Ramos (cell line): ENCODE measurements around the gene ZSCAN30.

ENCODE experiments used
- in situ Hi-C: fragments of 300-500 bp; cut with MboI; formaldehyde crosslinking; loops from one replicate; pipeline ENCODE4 v1.14.3; 2022; ENCODE audit warnings: low sequenced_read_pairs; ENCODE audit not compliant: unreplicated experiment

The ZSCAN30 gene

GRCh38 chr18:35290094-35290735 is at the start of gene ZSCAN30:
ZSCAN30 (minus strand) TSS chr18:35290229; CDS start chr18:35264352, 25,877 bp downstream.
- in situ Hi-C loops = no loop called here

GRCh38 chr18:35337286-35337685 is 47.3 kb upstream of the ZSCAN30 start:
- in situ Hi-C loops = loop anchor here (10.0 kb wide), 1 partner anchor 302 kb away; no protein-coding TSS in a partner anchor

- in situ Hi-C loops = loop anchor here (10.0 kb wide), 1 partner anchor 301 kb away; no protein-coding TSS in a partner anchor
Measured at GRCh38 chr18:35335866-35336265, 45.8 kb upstream of the ZSCAN30 start.

- in situ Hi-C loops = loop anchor here (10.0 kb wide), 1 partner anchor 300 kb away; no protein-coding TSS in a partner anchor
Measured at GRCh38 chr18:35334821-35335220, 44.8 kb upstream of the ZSCAN30 start.

DNA sequence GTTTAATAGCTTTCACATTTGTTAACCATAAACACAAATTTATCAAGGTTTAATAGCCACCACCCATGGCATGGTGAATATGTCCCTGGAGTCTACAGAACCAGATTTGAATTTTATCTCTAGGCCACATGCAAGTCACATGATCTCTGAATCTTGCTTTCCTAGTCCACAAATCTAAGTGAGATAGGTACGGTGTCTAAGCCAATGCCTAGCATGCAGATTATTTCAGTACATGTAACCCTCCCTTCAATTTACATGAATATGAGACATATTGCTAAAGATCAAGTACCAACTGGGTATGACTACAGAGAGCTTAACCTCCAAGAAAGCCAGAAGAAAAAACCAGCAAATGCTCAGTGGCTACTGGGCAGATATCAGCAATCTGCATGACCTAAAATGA is 44.2 kb upstream of the ZSCAN30 start:
- in situ Hi-C loops = loop anchor here (10.0 kb wide), 1 partner anchor 299 kb away; no protein-coding TSS in a partner anchor

GRCh38 chr18:35331367-35332087 is 41.5 kb upstream of the ZSCAN30 start:
- in situ Hi-C loops = loop anchor here (10.0 kb wide), 1 partner anchor 297 kb away; no protein-coding TSS in a partner anchor

DNA sequence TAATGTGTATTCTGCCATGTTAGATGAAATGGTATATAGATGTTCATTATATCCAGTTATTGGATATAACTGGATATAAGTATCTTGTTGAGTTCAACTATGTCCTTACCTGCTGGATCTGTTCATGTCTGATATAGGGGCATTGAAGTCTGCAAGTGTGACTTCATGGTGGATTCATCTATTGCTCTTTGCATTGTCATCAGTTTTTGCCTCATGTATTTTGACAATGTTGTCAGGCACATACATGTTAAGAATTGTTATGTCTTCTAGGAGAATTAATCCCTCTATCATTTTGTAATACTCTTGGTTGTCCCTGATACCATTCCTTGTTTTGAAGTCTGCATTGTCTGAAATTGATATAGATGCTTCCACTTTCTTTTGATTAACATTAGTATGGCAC is 38.8 kb upstream of the ZSCAN30 start:
- in situ Hi-C loops = no loop called here

DNA sequence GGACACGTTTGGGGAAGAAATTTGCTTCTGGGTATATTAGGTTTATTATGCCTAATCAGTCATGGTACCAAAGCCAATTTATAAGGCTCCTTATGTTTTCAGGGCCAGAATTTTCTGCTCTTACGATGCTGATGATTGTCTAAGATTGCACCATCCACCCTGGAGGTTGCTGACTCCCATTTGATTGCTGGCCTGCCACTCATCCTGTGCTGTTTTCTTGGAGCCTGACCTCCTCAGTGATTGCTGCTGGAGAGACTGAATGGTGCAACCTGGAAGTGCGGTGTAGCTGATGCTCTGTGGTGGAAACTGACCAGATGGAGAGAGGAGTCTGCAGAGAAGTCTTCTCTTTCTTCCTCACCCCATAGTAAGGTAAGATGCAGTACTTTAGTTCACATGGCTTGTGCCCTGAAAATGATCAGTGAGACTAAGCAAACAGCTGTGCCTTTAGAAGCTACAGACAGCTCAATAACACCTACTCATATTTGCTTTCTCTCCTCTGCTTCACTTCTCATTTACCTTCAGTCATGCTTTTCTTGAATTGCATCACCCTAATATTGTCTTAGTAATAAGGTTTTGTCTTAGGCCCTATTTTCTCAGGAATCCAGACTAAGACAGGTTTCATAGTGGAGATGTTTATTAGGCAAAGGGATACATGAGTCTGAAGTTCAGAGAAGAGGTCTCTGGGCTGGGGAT is 36.8 kb upstream of the ZSCAN30 start:
- in situ Hi-C loops = no loop called here

DNA sequence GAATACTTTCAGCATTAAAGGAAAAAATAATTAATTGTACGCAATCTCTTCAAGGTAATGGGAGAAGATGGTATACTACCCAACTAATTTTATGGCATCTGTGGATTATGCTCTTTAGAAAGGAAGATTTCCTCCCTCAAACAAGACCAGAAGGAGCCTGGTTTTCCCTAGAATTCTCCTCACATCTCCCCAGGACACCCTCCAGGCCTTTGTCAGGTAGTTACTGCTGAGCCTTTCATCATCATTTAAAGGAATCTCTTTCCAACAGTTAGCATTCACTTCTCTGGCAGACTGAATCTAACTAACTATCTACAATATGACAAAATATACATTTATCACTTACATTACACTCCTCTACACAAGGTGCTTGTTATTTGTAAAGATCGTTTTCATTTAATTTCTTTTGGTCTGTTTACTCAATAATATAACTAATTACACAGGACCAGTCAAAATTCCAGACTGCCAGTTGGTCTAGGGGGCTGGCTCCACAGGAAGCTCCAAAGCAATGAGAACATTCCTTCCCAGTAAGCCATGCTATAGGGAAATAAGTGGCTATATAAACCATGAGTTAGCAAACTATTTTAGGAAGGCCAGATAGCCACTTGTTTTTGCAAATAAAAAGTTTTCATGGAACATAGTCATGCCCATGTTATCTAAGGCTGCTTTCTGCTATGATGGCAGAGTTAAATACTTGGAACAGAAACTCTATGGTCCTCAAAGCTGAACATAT is 35.1 kb upstream of the ZSCAN30 start:
- in situ Hi-C loops = no loop called here

DNA sequence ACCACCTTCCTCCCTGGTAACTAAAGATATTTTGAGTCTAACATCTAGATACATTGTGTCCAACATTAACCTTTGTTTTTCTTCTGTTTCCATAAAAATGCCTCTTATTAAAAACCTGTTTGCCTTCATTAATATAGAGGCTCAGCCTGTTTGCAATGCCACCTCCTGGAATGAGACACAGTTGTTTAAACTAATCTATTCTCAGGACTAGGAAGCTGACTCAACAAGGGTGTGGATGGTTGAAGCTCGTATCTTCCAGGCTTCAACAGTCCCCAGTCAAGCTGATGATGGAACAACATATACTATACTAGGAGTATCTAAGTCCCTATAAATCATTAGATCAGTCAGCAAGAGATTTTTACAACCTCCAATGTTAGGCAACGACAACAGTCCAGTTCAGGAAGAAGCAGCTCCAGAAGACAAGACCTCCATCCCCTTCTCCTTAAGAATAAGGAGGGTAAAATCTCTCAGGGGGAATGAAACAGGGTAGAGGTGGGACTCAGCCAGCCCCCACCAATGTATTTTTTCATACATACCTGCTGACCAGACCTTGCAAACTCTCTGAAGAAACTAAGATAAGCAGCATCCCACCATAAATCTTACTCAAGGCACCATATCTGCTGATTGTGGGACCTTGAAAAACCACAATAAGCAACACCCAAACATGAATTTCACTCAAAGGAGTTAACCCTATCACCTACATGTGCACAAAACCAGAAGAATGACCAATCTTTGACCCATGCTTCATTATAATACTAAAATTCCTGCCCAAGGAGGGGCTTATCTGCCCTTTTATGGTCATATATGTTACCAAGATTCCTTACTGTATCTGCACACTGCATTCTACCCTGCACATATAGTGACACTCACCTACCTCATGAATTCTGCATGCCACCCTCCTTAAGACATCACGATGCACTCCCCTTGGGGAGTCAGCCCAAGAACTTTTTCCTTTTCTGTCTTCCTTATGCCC is 32.7 kb upstream of the ZSCAN30 start:
- in situ Hi-C loops = no loop called here

DNA sequence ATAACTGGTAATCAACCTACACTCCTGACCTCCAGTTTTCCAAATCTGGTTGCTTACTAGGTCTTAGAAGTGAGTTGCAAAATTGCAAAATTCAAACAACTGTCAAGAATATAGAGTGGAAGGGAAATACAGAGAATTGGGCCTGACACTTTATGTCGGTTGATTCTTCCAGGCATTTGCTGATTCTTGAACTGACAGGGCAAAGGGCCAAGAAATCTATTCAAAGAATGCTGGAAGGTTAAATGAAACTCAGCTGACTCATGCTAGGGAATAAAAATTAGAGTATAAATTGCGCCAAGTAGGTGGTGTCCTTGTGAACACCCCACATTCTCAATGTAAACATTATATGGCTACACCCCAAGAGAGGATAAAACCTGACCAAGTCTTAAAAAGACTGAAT is 21.5 kb upstream of the ZSCAN30 start:
- in situ Hi-C loops = no loop called here

DNA sequence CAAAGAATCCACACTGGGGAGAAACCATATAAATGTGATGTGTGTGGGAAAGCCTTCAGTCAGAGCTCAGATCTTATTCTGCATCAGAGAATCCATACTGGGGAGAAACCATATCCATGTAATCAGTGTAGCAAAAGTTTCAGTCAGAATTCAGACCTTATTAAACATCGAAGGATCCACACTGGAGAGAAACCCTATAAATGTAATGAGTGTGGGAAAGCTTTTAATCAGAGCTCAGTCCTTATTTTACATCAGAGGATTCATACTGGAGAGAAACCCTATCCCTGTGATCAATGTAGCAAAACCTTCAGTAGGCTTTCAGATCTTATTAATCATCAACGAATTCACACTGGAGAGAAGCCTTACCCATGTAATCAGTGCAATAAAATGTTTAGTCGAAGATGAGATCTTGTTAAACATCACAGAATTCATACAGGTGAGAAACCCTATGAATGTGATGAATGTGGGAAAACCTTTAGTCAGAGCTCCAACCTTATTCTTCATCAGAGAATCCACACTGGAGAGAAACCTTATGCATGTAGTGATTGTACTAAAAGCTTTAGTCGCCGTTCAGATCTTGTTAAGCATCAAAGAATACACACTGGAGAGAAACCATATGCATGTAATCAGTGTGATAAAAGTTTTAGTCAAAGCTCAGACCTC is 16.7 kb upstream of the ZSCAN30 start:
- in situ Hi-C loops = no loop called here

DNA sequence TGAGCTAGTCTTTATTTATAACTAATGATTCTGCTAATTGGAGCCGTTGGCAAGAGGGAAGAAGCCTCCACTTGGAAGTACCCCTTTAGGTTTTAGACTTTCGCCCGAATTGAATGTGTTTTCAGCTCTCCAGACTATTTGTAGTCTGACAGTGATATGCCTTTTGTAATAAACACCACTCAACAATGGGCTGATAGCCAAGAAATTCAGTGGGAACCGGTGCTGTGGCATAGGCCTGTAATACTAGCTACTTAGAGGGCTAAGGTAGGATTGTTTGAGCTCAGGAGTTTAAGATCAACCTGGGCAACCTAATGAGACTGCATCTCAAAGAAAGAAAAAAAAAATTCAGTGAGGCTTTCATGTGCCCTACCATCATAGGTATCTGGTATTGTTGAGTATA is 13.6 kb upstream of the ZSCAN30 start:
- in situ Hi-C loops = no loop called here

GRCh38 chr18:35296060-35296459 is 6.0 kb upstream of the ZSCAN30 start:
- in situ Hi-C loops = no loop called here

DNA sequence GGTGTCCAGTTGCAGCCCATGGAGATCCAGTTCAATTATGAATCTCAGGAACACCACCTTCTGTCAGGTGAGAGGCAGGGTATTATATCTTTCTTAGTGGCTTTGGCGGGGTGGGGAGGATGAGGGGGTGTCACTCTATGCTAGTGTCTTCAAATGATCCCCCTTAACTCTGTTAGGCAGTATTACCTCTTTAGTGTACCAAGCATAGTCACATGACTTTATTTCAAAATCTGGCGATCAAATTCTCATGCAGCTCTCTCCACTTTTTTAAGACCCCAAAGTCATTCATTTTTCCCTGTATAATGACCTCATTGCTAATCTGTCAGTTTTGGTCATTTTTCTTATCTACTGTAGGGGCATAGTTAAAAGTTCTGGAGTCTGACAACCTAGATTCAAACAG is 1.1 kb upstream of the ZSCAN30 start:
- in situ Hi-C loops = no loop called here

- in situ Hi-C loops = no loop called here
Measured at GRCh38 chr18:35289727-35290093, 319 bp downstream of the ZSCAN30 start.

- in situ Hi-C loops = no loop called here
Measured at GRCh38 chr18:35289293-35289692, 736 bp downstream of the ZSCAN30 start.

- in situ Hi-C loops = no loop called here
Measured at GRCh38 chr18:35284841-35285240, 5.2 kb downstream of the ZSCAN30 start.
